ENCODE measurements around the gene ITPR1.

ITPR1 gene

DNA sequence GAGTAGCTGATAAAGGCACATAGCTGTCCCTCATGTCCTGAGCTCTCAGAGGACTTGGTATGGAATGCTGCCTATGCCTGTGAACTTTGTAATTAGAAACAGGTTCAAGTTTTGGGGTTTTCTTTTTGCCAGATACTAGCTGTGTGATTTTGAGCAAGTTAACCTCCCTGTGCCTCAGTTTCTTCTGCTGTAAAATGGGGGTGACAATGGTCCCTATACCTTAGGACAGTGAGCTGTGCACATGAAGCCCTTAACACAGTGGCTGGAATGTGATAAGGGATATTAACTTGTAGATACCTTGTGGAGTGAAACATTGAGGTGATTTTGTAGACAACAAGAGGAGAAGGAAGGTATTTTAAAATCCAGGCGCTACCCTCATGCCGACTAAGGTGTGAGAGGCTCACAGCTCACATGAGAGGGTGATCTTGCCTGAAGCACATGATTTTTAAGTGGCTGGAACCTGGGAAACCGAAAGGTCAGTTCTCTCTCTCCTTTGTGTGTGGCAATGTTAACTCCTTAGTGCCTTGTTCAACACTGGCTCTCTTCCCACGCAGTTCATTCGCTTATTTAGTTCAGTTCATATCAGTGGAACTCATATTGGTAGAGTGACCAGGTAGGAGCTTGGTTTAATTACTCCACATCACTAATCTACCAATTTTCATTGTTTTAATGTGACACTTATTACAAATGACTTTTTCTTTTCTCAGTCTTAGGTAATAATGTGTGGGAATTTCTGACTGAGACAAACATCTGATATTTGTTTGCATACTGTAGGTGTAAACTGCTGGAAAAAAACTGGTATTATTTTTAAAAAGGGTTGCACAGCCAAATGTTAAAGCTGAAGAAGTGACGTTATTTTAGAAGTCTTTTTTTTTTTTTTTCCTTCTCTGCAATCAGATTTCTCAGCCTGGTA, 236.2 kb downstream of the ITPR1 start:
- DNase-seq: no peak

DNA sequence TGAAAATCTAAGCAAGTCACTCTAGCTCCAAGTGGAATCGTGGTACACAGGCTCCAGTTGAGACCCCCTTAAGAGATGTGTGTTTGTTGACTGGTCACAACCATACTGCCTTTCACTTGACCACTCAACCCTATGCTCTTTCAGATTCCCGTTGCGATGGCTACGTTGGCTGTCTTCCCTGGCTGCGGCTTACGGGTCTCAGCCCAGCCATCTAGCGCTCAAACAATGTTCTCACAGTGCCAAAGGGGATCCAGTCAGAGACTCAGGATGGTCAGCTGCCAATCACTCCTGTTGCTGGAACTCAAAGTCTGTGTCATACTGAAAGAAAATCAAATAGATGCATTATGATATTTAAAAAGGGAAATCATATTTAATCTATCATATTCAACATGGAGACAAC, 237.6 kb downstream of the ITPR1 start:
- no peak for DNase-seq

GRCh38 chr3:4731543-4732111, 238.5 kb downstream of the ITPR1 start:
- no peak for DNase-seq

DNA sequence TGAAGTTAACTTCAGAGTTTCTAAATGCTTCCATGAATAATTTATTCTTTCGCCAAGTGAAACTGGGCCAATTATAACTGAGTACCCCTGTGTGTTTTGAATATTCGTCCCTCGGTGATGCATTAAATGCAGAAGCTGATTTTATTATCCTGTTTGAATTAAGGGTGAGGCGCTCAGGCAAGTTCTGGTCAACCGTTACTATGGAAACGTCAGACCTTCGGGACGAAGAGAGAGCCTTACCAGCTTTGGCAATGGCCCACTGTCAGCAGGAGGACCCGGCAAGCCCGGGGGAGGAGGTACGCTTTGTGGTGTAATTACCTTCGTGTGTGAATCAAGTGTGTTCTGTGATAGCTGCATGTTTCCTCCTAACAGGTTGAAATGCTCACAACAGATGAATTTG, 239.8 kb downstream of the ITPR1 start:
- no peak for DNase-seq

DNA sequence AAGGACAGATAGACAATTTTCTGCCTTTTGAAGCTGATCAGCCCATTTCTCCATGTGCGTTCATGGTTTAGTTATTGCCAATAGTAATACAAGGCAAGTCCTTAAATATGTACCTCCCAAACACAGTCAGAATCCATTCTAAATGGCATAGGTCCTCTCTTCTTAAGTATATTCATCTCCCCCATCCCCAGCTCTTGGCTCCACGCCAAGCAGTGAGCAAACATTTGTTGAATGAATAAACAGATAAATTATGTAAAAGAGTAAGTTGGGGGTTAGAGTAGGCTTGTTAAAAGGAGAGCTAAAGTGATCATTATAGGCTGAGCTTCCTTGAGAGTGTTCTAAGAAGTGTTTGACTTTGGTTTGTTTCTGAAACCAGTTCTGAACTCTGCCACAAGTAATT, 241.3 kb downstream of the ITPR1 start:
- DNase-seq: no peak

GRCh38 chr3:4735243-4735642, 242.1 kb downstream of the ITPR1 start:
- no peak for DNase-seq

- no peak for DNase-seq
Observed at GRCh38 chr3:4736284-4736861, 243.2 kb downstream of the ITPR1 start.

DNA sequence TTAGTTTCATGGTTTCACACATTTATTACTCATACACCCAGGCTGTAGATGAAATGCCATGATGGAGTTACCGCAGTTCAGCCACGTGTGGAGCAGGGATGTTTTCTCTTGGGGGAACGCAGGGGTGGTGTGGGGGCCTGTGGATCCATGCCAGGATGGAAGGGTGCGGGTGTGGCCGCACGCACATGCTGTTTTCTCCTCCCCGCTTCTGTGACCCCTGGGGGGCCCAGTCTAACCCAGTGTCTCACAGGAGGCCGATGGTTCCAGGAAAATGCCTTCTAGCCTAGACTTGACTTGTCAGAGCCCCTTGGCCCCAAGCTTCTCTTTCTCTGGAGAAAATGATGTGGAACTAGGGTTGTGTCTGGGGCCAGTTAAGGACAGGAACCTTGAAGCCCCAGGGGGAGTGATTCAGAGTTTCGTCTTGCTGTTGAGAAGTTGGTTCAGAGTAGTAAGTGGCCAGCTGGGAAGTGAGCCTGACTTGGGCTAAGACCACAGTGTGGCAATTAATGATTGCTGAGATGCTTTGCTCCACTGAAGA, 245.7 kb downstream of the ITPR1 start:
- DNase-seq: no peak

- DNase-seq: no peak
Observed at GRCh38 chr3:4739289-4740236, 246.4 kb downstream of the ITPR1 start.

- no peak for DNase-seq
Observed at GRCh38 chr3:4740397-4741105, 247.4 kb downstream of the ITPR1 start.

DNA sequence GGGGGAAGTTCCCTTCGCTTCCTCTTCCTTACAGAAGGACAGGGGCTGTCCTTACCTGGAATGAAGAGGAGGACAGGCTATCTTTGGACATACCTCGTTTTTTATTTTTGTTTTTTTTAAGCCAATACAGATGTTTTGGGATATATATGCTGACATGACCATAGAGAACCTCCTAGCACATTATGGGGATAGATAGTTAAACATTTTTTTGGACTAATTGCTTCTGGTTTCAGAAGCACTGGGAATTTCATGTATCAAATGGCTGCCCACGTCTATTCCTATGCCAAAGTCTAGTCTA, 247.9 kb downstream of the ITPR1 start:
- DNase-seq: no peak

GRCh38 chr3:4741404-4742307, 248.5 kb downstream of the ITPR1 start:
- DNase-seq: no peak

DNA sequence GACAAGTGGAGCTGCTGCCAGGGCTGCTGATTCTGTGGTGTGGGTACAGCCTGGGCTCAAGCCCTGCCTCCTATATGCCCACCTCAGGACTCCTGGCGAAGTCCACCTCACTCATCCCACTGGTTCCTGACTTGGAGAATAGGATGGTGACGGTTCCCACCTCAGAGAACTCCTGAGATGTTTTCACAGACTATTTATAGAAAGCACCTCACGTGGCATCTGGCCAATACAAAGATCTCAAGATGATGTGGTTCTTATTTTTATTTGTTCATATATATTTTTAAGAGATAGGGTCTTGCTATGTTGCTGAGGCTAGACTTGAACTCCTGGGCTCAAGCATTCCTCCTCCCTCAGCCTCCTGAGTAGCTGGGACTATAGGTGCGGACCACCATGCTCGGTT, 249.2 kb downstream of the ITPR1 start:
- DNase-seq: no peak

DNA sequence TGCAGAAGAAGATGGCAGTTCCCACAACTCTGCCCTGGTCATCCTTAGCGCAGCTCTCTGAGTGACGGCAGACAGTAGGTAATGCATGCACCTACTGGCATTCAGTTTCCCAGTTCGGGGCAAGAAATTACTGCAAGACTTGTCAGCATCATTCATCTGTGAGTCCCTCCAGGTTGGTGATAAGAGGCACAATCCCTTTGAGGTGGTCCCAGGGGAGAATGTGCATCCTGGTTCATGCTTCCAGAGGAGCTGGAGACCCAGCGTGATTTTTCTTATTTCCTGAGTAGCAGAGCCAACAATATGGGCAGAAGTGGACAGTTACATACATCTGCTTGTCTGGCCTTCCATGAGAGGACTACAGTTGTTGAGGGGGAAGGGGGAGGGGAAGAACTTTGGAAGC, 250.2 kb downstream of the ITPR1 start:
- no peak for DNase-seq

- DNase-seq: no peak
Observed at GRCh38 chr3:4744405-4745234, 251.5 kb downstream of the ITPR1 start.

DNA sequence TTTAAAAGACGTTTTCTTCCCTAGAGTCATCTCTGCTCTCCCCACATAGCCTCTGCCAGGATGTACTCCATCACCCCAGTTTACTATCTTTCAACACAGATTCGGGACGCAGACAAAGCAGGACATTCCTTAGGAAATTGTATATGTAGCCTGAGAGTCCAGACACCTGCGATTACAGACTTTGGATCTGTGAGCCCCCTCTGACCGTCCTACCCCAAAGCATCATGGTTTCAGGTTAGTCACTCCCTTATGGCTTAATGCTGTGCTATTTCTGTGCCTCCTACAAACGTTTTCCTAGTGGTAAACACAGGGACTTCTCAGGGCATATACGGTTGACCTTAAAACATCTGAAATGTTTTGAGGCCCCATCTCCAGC, 252.1 kb downstream of the ITPR1 start:
- DNase-seq: no peak

DNA sequence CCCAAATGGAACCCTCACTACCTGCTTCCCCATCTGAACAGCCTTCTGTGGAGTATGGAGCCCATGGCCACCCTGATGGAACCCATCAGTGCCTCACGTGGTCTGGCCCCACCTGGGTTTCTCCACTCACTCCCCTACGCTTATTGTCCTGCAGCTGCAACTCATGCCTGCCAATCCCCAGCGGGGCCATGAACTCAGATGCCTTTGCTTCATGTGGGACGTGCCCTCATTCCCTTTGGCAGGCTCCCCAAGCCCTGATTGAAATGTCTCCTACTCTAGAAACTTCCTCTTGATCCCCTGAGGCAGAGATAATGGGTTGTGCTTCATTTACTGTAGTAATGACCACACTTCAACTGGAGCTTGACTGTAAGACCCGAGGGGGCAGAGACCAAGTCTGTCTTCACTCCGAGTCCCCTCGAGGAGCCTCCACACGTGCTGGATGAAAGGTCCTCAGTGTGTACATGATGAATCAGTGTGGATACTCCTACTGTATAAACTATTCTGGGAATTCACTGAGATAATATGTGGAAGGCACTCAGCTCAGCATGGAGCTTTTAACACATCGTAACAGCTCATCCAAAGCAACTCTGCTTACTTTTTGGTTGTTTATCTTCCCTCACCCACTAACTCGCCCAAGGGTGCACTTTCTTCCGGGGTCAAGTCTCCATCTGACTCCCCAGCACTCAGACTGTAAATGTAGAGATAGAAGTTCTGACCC, 253.3 kb downstream of the ITPR1 start:
- DNase-seq: no peak

- no peak for DNase-seq
Observed at GRCh38 chr3:4748127-4748526, 255.0 kb downstream of the ITPR1 start.

- no peak for DNase-seq
Observed at GRCh38 chr3:4748701-4749378, 255.7 kb downstream of the ITPR1 start.
